ENCODE results near the gene SNAPC1.

GRCh38 chr14:61749867-61750266 lies 12.4 kb upstream of the SNAPC1 start:
- TF ChIP-seq EZH2phosphoT487 (IDR thresholded peaks at IDR 0.05): no peak
- TF ChIP-seq CTCF (IDR thresholded peaks at IDR 0.05): no peak

Data from neural progenitor cell (in vitro differentiated cells).